A549 (cell line): ENCODE data around the gene P3H2. TPM values are rescaled to one million over a fixed set of nuclear protein-coding genes. Genes with fewer than 3 reads are reported as not detected.
A peak's percentile ranks its signal among the peaks of the same experiment; 100 is the strongest.

ENCODE experiments used
- ATAC-seq, 2 experiments: fragments of 200-7000 bp in 1 of 2; fragments of >200 bp in 1 of 2; cut with Nextera tagmentation in 1 of 2; cut with Tn5 transposase in 1 of 2; 3 replicates each; pipeline versions ENCODE4 v1.8.0 to v1.9.1; 2018 to 2020; ENCODE audit warnings: mild to moderate bottlenecking in 1 of 2, moderate library complexity in 1 of 2
- CTCF ChIA-PET: fragments of 300-600 bp; sonication (Branson Sonifier 250); formaldehyde crosslinking; extraction: SDS; loops from one replicate; lab custom pipeline; 2021; ENCODE audit warnings: antibody characterized with exemption, inconsistent platforms; lab: Yijun Ruan, JAX
- POLR2A ChIA-PET: fragments of 350-600 bp; formaldehyde crosslinking; extraction: SDS; loops from one replicate; lab custom pipeline; 2021; ENCODE audit warnings: antibody characterized with exemption, inconsistent platforms; lab: Yijun Ruan, JAX
- DNase-seq, 2 experiments: peaks; one replicate each; pipeline versions ENCODE4 v3.0.0 to v3.0.0-alpha.2; 2011 to 2016; ENCODE audit warnings: low read depth in 1 of 2, low spot score in 1 of 2
- FAIRE-seq: peaks from 2 replicates; lab custom pipeline; 2011; peaks lifted over from hg19 to GRCh38; lab: Jason Lieb, UNC
- H3K27ac ChIP-seq, 2 experiments: fragments of >200 bp; sonication (Bioruptor Twin); formaldehyde crosslinking; 3 replicates each; pipeline ENCODE4 v1.5.1; 2016 to 2017
- H3K4me1 ChIP-seq: fragments of >200 bp; sonication (Bioruptor Twin); formaldehyde crosslinking; 3 replicates; pipeline ENCODE4 v1.6.1; 2016
- H3K4me2 ChIP-seq: fragments of >200 bp; sonication (Bioruptor Twin); formaldehyde crosslinking; 3 replicates; pipeline ENCODE4 v1.6.1; 2016
- H3K4me3 ChIP-seq: fragments of >200 bp; sonication (Bioruptor Twin); formaldehyde crosslinking; 3 replicates; pipeline ENCODE4 v1.5.1; 2016
- H3K9me3 ChIP-seq: fragments of >200 bp; sonication (Bioruptor Twin); formaldehyde crosslinking; 3 replicates; pipeline ENCODE4 v1.6.1; 2016
- ATOH8 ChIP-seq: fragments of 250-450 bp; sonication (Bioruptor Pico); IDR thresholded peaks from 2 replicates; pipeline ENCODE4 v1.5.0; 2020; ENCODE audit warnings: low read depth, mild to moderate bottlenecking, moderate library complexity
- BCL3 ChIP-seq: fragments of >200 bp; sonication (Bioruptor Twin); formaldehyde crosslinking; IDR thresholded peaks from 3 replicates; pipeline ENCODE4 v1.6.1; 2016
- BHLHE40 ChIP-seq: IDR thresholded peaks from 2 replicates; pipeline ENCODE4 v1.6.1; 2012; ENCODE audit warnings: low read depth, low read length, inconsistent platforms
- CBX2 ChIP-seq: fragments of 200-600 bp; sonication (generic); IDR thresholded peaks from 2 replicates; pipeline ENCODE4 v1.6.1; 2016; ENCODE audit warnings: low read depth, mild to moderate bottlenecking, borderline replicate concordance
- CBX8 ChIP-seq: fragments of 200-600 bp; sonication (generic); IDR thresholded peaks from 2 replicates; pipeline ENCODE4 v1.6.1; 2016
- CEBPB ChIP-seq, 2 experiments: fragments of >200 bp in 1 of 2; sonication (Bioruptor Twin) in 1 of 2; formaldehyde crosslinking in 1 of 2; IDR thresholded peaks; 2 replicates each; pipeline ENCODE4 v1.6.1; 2012 to 2016
- EHF ChIP-seq: fragments of 250-450 bp; sonication (Bioruptor Pico); IDR thresholded peaks from 2 replicates; pipeline ENCODE4 v1.5.0; 2020; ENCODE audit warnings: mild to moderate bottlenecking
- ELK1 ChIP-seq: fragments of 150-350 bp; IDR thresholded peaks from 2 replicates; pipeline ENCODE4 v1.6.1; 2014; ENCODE audit warnings: low read depth, mild to moderate bottlenecking, low read length
- FOXS1 ChIP-seq: fragments of 250-450 bp; sonication (Bioruptor Pico); IDR thresholded peaks from 2 replicates; pipeline ENCODE4 v1.5.0; 2020; ENCODE audit warnings: mild to moderate bottlenecking, moderate library complexity
- GATA3 ChIP-seq: IDR thresholded peaks from 2 replicates; pipeline ENCODE4 v1.6.1; 2012; ENCODE audit warnings: borderline replicate concordance
- HDAC2 ChIP-seq: fragments of 200-600 bp; sonication (generic); IDR thresholded peaks from 2 replicates; pipeline ENCODE4 v1.6.1; 2016
- HES2 ChIP-seq: fragments of >200 bp; sonication (Bioruptor Twin); formaldehyde crosslinking; IDR thresholded peaks from 2 replicates; pipeline ENCODE4 v1.6.1; 2016
- HOXA7 ChIP-seq: fragments of 250-450 bp; sonication (Bioruptor Pico); IDR thresholded peaks from 2 replicates; pipeline ENCODE4 v1.5.0; 2020; ENCODE audit warnings: mild to moderate bottlenecking, moderate library complexity
- HOXB13 ChIP-seq: fragments of 250-450 bp; sonication (Bioruptor Pico); IDR thresholded peaks from 2 replicates; pipeline ENCODE4 v1.5.0; 2020; ENCODE audit warnings: low read depth, mild to moderate bottlenecking, moderate library complexity
- HOXB5 ChIP-seq: fragments of 250-450 bp; sonication (Bioruptor Pico); IDR thresholded peaks from 2 replicates; pipeline ENCODE4 v1.5.0; 2020; ENCODE audit warnings: mild to moderate bottlenecking, moderate library complexity
- JUN ChIP-seq, 2 experiments: fragments of >200 bp; sonication (Bioruptor Twin); formaldehyde crosslinking; IDR thresholded peaks; 2 replicates in 1 of 2; 3 replicates in 1 of 2; pipeline ENCODE4 v1.6.1; 2016 to 2017
- JUNB ChIP-seq: fragments of >200 bp; sonication (Bioruptor Twin); formaldehyde crosslinking; IDR thresholded peaks from 2 replicates; pipeline ENCODE4 v1.6.1; 2016
- KDM1A ChIP-seq: fragments of 200-600 bp; sonication (generic); IDR thresholded peaks from 2 replicates; pipeline ENCODE4 v1.6.1; 2016; ENCODE audit warnings: low read depth, mild to moderate bottlenecking
- MAFK ChIP-seq: fragments of 450-650 bp; IDR thresholded peaks from 2 replicates; pipeline ENCODE4 v1.6.1; 2014; ENCODE audit not compliant: partially characterized antibody
- MAZ ChIP-seq: fragments of 150-350 bp; IDR thresholded peaks from 2 replicates; pipeline ENCODE4 v1.6.1; 2014; ENCODE audit warnings: antibody characterized with exemption, low read depth, low read length, borderline replicate concordance
- NFE2L2 ChIP-seq: fragments of 150-350 bp; conservative IDR thresholded peaks from 2 replicates; pipeline ENCODE4 v1.6.1; 2014; ENCODE audit warnings: low read length
- NR3C1 ChIP-seq: fragments of >200 bp; sonication (Bioruptor Twin); formaldehyde crosslinking; IDR thresholded peaks from 3 replicates; pipeline ENCODE4 v1.6.1; 2017
- PHF8 ChIP-seq: fragments of 200-600 bp; sonication (generic); IDR thresholded peaks from 2 replicates; pipeline ENCODE4 v1.6.1; 2016; ENCODE audit warnings: low read depth, mild to moderate bottlenecking, antibody characterized with exemption, moderate library complexity, borderline replicate concordance
- RAD21 ChIP-seq, 2 experiments: fragments of >200 bp in 1 of 2; sonication (Bioruptor Twin) in 1 of 2; formaldehyde crosslinking in 1 of 2; IDR thresholded peaks in 1 of 2; conservative IDR thresholded peaks in 1 of 2; 2 replicates in 1 of 2; 3 replicates in 1 of 2; pipeline ENCODE4 v1.6.1; 2012 to 2018; ENCODE audit warnings: inconsistent platforms in 1 of 2
- RARB ChIP-seq: fragments of 250-450 bp; sonication (Bioruptor Pico); IDR thresholded peaks from 2 replicates; pipeline ENCODE4 v1.8.0; 2021; ENCODE audit warnings: mild to moderate bottlenecking, moderate library complexity
- RCOR1 ChIP-seq: fragments of 150-350 bp; IDR thresholded peaks from 2 replicates; pipeline ENCODE4 v1.6.1; 2014; ENCODE audit warnings: antibody characterized with exemption, low read length, low read depth
- REST ChIP-seq: fragments of 200-600 bp; sonication (generic); IDR thresholded peaks from 2 replicates; pipeline ENCODE4 v1.6.1; 2016; ENCODE audit warnings: antibody characterized with exemption, mild to moderate bottlenecking, moderate library complexity
- TFCP2L1 ChIP-seq: fragments of 250-450 bp; sonication (Bioruptor Pico); IDR thresholded peaks from 2 replicates; pipeline ENCODE4 v1.5.0; 2021; ENCODE audit warnings: mild to moderate bottlenecking
- ZSCAN20 ChIP-seq: fragments of 250-450 bp; sonication (Bioruptor Pico); IDR thresholded peaks from 2 replicates; pipeline ENCODE4 v1.8.0; 2022; ENCODE audit warnings: mild to moderate bottlenecking, moderate library complexity
- WGBS: methylation state at CpG from one replicate; pipeline ENCODE4 v1.1.6; 2017; ENCODE audit errors: missing lambda C conversion rate; 5-methylcytosine and 5-hydroxymethylcytosine counted together
- polyA plus RNA-seq, 4 experiments: library from polyadenylated mRNA; depleted of rRNA in 3 of 4; stranded (reverse); fragments of >200 nt; fragmentation: RNase III in 1 of 4; extraction: RNeasy Plus Mini Kit Qiagen cat#74134 plus additional on column Dnase treatment in 1 of 4; gene quantifications; 2 replicates in 3 of 4; 3 replicates in 1 of 4; pipeline ENCODE4 v1.2.3, GENCODE V29; 2011 to 2017

P3H2 gene
- polyA plus RNA-seq, 2 of the 4 experiments (the other 2 are of a cell fraction): 56.6 to 72.5 TPM

GRCh38 chr3:190118438-190118837 is 2.3 kb downstream of the P3H2 start (continued):
- TF ChIP-seq BCL3: no peak
- TF ChIP-seq HDAC2: no peak
- TF ChIP-seq, all 56 proteins: peak for 0

- FAIRE-seq: no peak
- H3K4me1 ChIP-seq: peaks cover 66% of the 10 kb centered on the region
- no peak for ATAC-seq
- ChIA-PET CTCF (no interaction called here), POLR2A (no interaction called here)
- H3K4me3 ChIP-seq: peak overlapping the region; percentile 35; the same call in 2 of the 3 replicates
- TF ChIP-seq FOXS1 (CRISPR knock-in tag) (no peak), KDM1A (no peak), TFCP2L1 (CRISPR knock-in tag) (no peak), EHF (CRISPR knock-in tag) (no peak), MAFK (no peak), RARB (CRISPR knock-in tag) (no peak), ZSCAN20 (no peak), MAZ (no peak), ATOH8 (no peak), HOXB13 (CRISPR knock-in tag) (no peak), BHLHE40 (no peak), RAD21 (conservative IDR thresholded peaks at IDR 0.05 in 1 of 2, IDR thresholded peaks at IDR 0.05 in 1 of 2) (no peak), NR3C1 (no peak), PHF8 (no peak), CEBPB (IDR thresholded peaks at IDR 0.05) (no peak; a peak in 1 of 4 replicates), JUN (IDR thresholded peaks at IDR 0.05) (no peak)
- no peak for DNase-seq
- H3K27ac ChIP-seq: peak overlapping the region; percentile 60 to 96
- no peaks in the 10 kb centered on the region for H3K9me3 ChIP-seq
- WGBS: 38% methylated on average over 2 of the region's 2 CpGs
- H3K4me2 ChIP-seq: peak overlapping the region; percentile 88
Observed at GRCh38 chr3:190117981-190118380, 2.7 kb downstream of the P3H2 start.

- H3K4me1 ChIP-seq: peaks cover 56% of the 10 kb centered on the region
- no peak overlapping the region for H3K4me3 ChIP-seq
- CTCF ChIA-PET: interaction anchor here (0.5 to 1.1 kb wide), 3 partner anchors 75 to 115 kb away, joined by 3 to 6 read pairs (median 4); no protein-coding TSS in a partner anchor
- peak overlapping the region; percentile 60 to 96; a peak in 5 of 6 replicates for H3K27ac ChIP-seq
- POLR2A ChIA-PET: no interaction called here
- H3K4me2 ChIP-seq: peak overlapping the region; percentile 88
- H3K9me3 ChIP-seq: no peaks in the 10 kb centered on the region
- FAIRE-seq (no peak), ATAC-seq (peak in 1 of 2 experiments; percentile 35; a peak in 3 of 6 replicates), DNase-seq (peak in 1 of 2 experiments; percentile 63)
- WGBS: 14% methylated on average over 3 of the region's 3 CpGs
- TF ChIP-seq CBX8: no peak
- no peak for TF ChIP-seq MAFK
- TF ChIP-seq NFE2L2: no peak
- TF ChIP-seq ATOH8: no peak
- TF ChIP-seq JUNB: peak; percentile 48; the same call in 1 of the 2 replicates
- TF ChIP-seq RCOR1: no peak
- TF ChIP-seq HES2: no peak
- no peak for TF ChIP-seq CBX2
- TF ChIP-seq HOXB5 (CRISPR knock-in tag): no peak
- TF ChIP-seq KDM1A: no peak
- TF ChIP-seq TFCP2L1 (CRISPR knock-in tag): no peak
- no peak; the same call in 1 of the 2 replicates for TF ChIP-seq REST
- no peak for TF ChIP-seq HOXA7 (CRISPR knock-in tag)
- no peak for TF ChIP-seq ELK1
- TF ChIP-seq GATA3: peak; percentile 92
- TF ChIP-seq RAD21 (conservative IDR thresholded peaks at IDR 0.05 in 1 of 2, IDR thresholded peaks at IDR 0.05 in 1 of 2): no peak
Observed at GRCh38 chr3:190116551-190117067, 4.1 kb downstream of the P3H2 start.
